SK-N-SH (cell line): ENCODE measurements around the gene PDCD6IP.

ENCODE experiments used
- CTCF ChIP-seq: fragments of 200-600 bp; sonication (generic); IDR thresholded peaks from 2 replicates; pipeline ENCODE4 v1.6.1; 2017; ENCODE audit warnings: antibody characterized with exemption, mild to moderate bottlenecking, moderate library complexity
- JUND ChIP-seq: IDR thresholded peaks from 2 replicates; pipeline ENCODE4 v1.4.0; 2012
- MAX ChIP-seq: IDR thresholded peaks from 2 replicates; pipeline ENCODE4 v1.4.0; 2012; ENCODE audit warnings: low read depth
- MXI1 ChIP-seq: IDR thresholded peaks from 2 replicates; pipeline ENCODE4 v1.6.1; 2012; ENCODE audit warnings: mild to moderate bottlenecking, low read depth, low read length, improper control_type of control experiment
- NFIC ChIP-seq: IDR thresholded peaks from 2 replicates; pipeline ENCODE4 v1.4.0; 2012; ENCODE audit warnings: borderline replicate concordance
- POLR2AphosphoS5 ChIP-seq: IDR thresholded peaks from 2 replicates; pipeline ENCODE4 v1.6.1; 2012; ENCODE audit warnings: low read depth, low read length
- RAD21 ChIP-seq: IDR thresholded peaks from 2 replicates; pipeline ENCODE4 v1.6.1; 2012; ENCODE audit warnings: mild to moderate bottlenecking, low read length
- SMC3 ChIP-seq: IDR thresholded peaks from 2 replicates; pipeline ENCODE4 v1.6.1; 2012; ENCODE audit warnings: low read depth, low read length, improper control_type of control experiment
- TAF1 ChIP-seq: IDR thresholded peaks from 2 replicates; pipeline ENCODE4 v1.6.1; 2012; ENCODE audit warnings: low read depth, mild to moderate bottlenecking, low read length, moderate library complexity, borderline replicate concordance
- TCF12 ChIP-seq: IDR thresholded peaks from 2 replicates; pipeline ENCODE4 v1.4.0; 2012
- USF1 ChIP-seq: IDR thresholded peaks from 2 replicates; pipeline ENCODE4 v1.4.0; 2012; ENCODE audit warnings: low read depth, borderline replicate concordance
- YY1 ChIP-seq: IDR thresholded peaks from 2 replicates; pipeline ENCODE4 v1.4.0; 2012; ENCODE audit warnings: low read depth, mild to moderate bottlenecking
- TF ChIP-seq, protein P1 (sequence below): fragments of 150-350 bp; IDR thresholded peaks from 2 replicates; pipeline ENCODE4 v1.6.1; 2017; ENCODE audit warnings: antibody characterized with exemption, low read length, low read depth, borderline replicate concordance

- peak; percentile 90 for TF ChIP-seq CTCF
- TF ChIP-seq MAX = 0 out of 2 replicates have a peak, but pooled peaks have one; percentile 18
- TF ChIP-seq SMC3 = peak; percentile 64
- no peak for TF ChIP-seq USF1
- no peak for TF ChIP-seq NFIC
- TF ChIP-seq, protein P1, sequence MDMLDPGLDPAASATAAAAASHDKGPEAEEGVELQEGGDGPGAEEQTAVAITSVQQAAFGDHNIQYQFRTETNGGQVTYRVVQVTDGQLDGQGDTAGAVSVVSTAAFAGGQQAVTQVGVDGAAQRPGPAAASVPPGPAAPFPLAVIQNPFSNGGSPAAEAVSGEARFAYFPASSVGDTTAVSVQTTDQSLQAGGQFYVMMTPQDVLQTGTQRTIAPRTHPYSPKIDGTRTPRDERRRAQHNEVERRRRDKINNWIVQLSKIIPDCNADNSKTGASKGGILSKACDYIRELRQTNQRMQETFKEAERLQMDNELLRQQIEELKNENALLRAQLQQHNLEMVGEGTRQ = no peak
- peak; percentile 61; the same call in 1 of the 2 replicates for TF ChIP-seq MXI1
- TF ChIP-seq POLR2AphosphoS5 = no peak
- no peak for TF ChIP-seq YY1
- peak; percentile 86 for TF ChIP-seq RAD21
- no peak for TF ChIP-seq TAF1
- TF ChIP-seq TCF12 = no peak
- TF ChIP-seq JUND = no peak
Observed at GRCh38 chr3:33787328-33788009, 11.0 kb upstream of the PDCD6IP start.
